Cardiac muscle cell (in vitro differentiated cells and primary cell): ENCODE measurements around the gene EVA1C. TPM values are rescaled to one million over a fixed set of nuclear protein-coding genes. Genes with fewer than 3 reads are reported as not detected.
"Not testable (repeated sequence)": the region's sequence is repeated elsewhere in the genome, so short reads cannot be mapped to it uniquely, and the experiment has no call there.

Experiments used
- DNase-seq, 2 donors: peaks; one replicate each; pipeline versions ENCODE4 v3.0.0 to v3.0.0-alpha.2; 2010 to 2017; ENCODE audit warnings: low read depth in 1 of 2, low spot score in 1 of 2
- H3K27ac ChIP-seq: fragments of 200-600 bp; sonication (generic); 2 replicates; pipeline ENCODE4 v1.5.1; 2016
- H3K27me3 ChIP-seq: fragments of 200-600 bp; sonication (generic); 2 replicates; pipeline ENCODE4 v1.6.0; 2016; ENCODE audit warnings: control low read depth
- H3K36me3 ChIP-seq: fragments of 200-600 bp; sonication (generic); 2 replicates; pipeline ENCODE4 v1.5.1; 2016; ENCODE audit warnings: control low read depth
- H3K4me1 ChIP-seq: fragments of 200-600 bp; sonication (generic); 2 replicates; pipeline ENCODE4 v1.8.1; 2017; ENCODE audit warnings: low read depth, mild to moderate bottlenecking, mixed run types
- H3K4me3 ChIP-seq: fragments of 200-600 bp; sonication (generic); 2 replicates; pipeline ENCODE4 v1.5.1; 2016; ENCODE audit warnings: mild to moderate bottlenecking
- H3K9me3 ChIP-seq: fragments of 200-600 bp; sonication (generic); 2 replicates; pipeline ENCODE4 v1.5.1; 2017; ENCODE audit warnings: low read depth, mild to moderate bottlenecking, control low read depth
- CTCF ChIP-seq: IDR thresholded peaks from 2 replicates; pipeline ENCODE4 v1.5.1; 2012; ENCODE audit warnings: low read depth, mild to moderate bottlenecking, low read length
- polyA plus RNA-seq: library from polyadenylated mRNA; unstranded; fragments of >200 nt; fragmentation: Nextera tagmentation; extraction: Ambion mirVana; gene quantifications from 2 replicates; pipeline ENCODE4 v1.2.1, GENCODE V29; 2016
- total RNA-seq: library from RNA; depleted of rRNA; stranded (reverse); fragments of >200 nt; gene quantifications from 2 replicates; pipeline ENCODE4 v1.2.3, GENCODE V29; 2016

EVA1C gene
- total and polyA plus RNA-seq, 2 experiments from 2014 or later: 0.51 TPM; not detected in 1

DNA sequence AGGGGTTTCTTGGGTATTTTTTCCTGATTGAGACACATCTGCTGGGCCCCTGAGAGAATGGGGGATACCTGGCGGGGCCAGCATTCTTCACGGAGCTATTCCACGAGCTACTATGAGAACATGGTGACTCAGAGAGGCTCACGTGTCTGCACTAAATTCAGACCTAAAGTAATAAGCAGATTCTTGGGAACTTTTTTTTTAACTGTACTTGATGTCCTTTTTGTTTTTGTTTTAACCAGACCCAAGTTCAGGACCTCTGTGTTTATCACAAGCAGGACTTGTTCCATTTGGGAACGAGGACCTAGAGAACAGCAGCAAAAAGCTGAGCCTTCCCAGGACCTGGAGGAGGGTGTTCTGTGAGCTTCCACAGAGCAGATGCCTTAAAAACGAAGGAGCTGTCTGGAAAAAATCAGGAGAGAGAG is 44.0 kb downstream of the EVA1C start:
- H3K27ac ChIP-seq: no peak overlapping the region
- no peak for TF ChIP-seq CTCF
- no peaks in the 10 kb centered on the region for H3K27me3 ChIP-seq

GRCh38 chr21:32457360-32457840 is 44.9 kb downstream of the EVA1C start:
- H3K36me3 ChIP-seq: no peaks in the 10 kb centered on the region
- DNase-seq: peak; percentile 47 to 48
- H3K27ac ChIP-seq: no peak overlapping the region

More for the DNA sequence above, 44.0 kb downstream of the EVA1C start:
- Histone ChIP-seq H3K4me1 (no peaks in the 10 kb centered on the region), H3K9me3 (no peaks in the 10 kb centered on the region), H3K4me3 (no peak overlapping the region), H3K36me3 (no peaks in the 10 kb centered on the region)
- peak; percentile 6 to 72 for DNase-seq

DNA sequence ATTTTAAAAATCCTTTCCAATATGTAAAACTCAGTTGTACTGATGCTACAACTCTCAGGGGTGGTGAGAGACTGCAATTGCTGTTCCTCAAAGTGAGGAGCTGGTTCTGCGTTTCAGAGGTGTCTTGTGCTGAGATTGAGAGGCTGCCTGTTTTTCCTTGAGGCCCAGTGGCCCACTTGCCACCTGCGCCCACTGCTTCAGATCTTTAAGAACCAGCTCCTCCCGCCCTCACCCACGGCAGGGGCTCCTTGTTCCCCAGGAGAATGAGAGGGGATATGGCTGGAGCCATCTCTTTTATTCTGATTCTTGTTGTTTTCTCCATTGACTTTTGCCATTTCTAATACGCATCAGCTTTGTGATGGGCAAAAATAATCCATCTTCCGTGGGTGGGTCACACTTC is 45.5 kb downstream of the EVA1C start:
- no peaks in the 10 kb centered on the region for H3K9me3 ChIP-seq
- no peak overlapping the region for H3K4me3 ChIP-seq
- H3K27ac ChIP-seq: no peak overlapping the region
- no peaks in the 10 kb centered on the region for H3K27me3 ChIP-seq
- no peak for DNase-seq
- H3K36me3 ChIP-seq: no peaks in the 10 kb centered on the region
- no peaks in the 10 kb centered on the region for H3K4me1 ChIP-seq
- no peak for TF ChIP-seq CTCF

More at GRCh38 chr21:32457360-32457840, 44.9 kb downstream of the EVA1C start:
- no peak for TF ChIP-seq CTCF
- Histone ChIP-seq H3K9me3 (no peaks in the 10 kb centered on the region), H3K4me1 (no peaks in the 10 kb centered on the region), H3K27me3 (no peaks in the 10 kb centered on the region), H3K4me3 (no peak overlapping the region)

- H3K36me3 ChIP-seq: no peaks in the 10 kb centered on the region
- no peak overlapping the region for H3K27ac ChIP-seq
- no peak for TF ChIP-seq CTCF
- no peaks in the 10 kb centered on the region for H3K27me3 ChIP-seq
- H3K4me1 ChIP-seq: no peaks in the 10 kb centered on the region
- no peak overlapping the region for H3K4me3 ChIP-seq
- DNase-seq: peak in 1 of 2 donors; percentile 63
- no peaks in the 10 kb centered on the region for H3K9me3 ChIP-seq
These were observed 47.5 kb downstream of the EVA1C start for GRCh38 chr21:32459972-32460371.

GRCh38 chr21:32461503-32461902 is 49.0 kb downstream of the EVA1C start:
- no peaks in the 10 kb centered on the region for H3K4me1 ChIP-seq
- H3K27me3 ChIP-seq: no peaks in the 10 kb centered on the region
- H3K27ac ChIP-seq: no peak overlapping the region
- H3K4me3 ChIP-seq: no peak overlapping the region
- H3K36me3 ChIP-seq: no peaks in the 10 kb centered on the region
- no peaks in the 10 kb centered on the region for H3K9me3 ChIP-seq
- no peak for TF ChIP-seq CTCF
- DNase-seq: no peak

- H3K27me3 ChIP-seq, H3K4me3 ChIP-seq, H3K27ac ChIP-seq, H3K4me1 ChIP-seq, H3K36me3 ChIP-seq, DNase-seq, H3K9me3 ChIP-seq: not testable (repeated sequence)
These were observed 50.1 kb downstream of the EVA1C start for GRCh38 chr21:32462564-32462963.
